Liver (tissue), 9 donors: Measurements from ENCODE around the gene CTSC. TPM values are rescaled to one million over a fixed set of nuclear protein-coding genes. Genes with fewer than 3 reads are reported as not detected.

Experiments used
- DNase-seq: peaks from one replicate; pipeline ENCODE4 v3.0.0-alpha.2; 2017; ENCODE audit warnings: low spot score
- H3K27ac ChIP-seq, 2 donors: one replicate each; pipeline ENCODE4 v1.7.0; 2013; ENCODE audit warnings: inconsistent platforms in 2 of 2, low read length in 2 of 2, control low read depth in 1 of 2, low read depth in 1 of 2, mild to moderate bottlenecking in 1 of 2
- H3K27me3 ChIP-seq, 4 donors: one replicate each; pipeline versions ENCODE4 v1.6.1 to v1.7.0; 2013; ENCODE audit warnings: low read length in 3 of 4, inconsistent platforms in 1 of 4, mild to moderate bottlenecking in 1 of 4, moderate library complexity in 1 of 4; ENCODE audit not compliant: control insufficient read depth in 4 of 4, insufficient read depth in 4 of 4
- H3K36me3 ChIP-seq, 4 donors: one replicate each; pipeline versions ENCODE4 v1.6.1 to v1.7.0; 2013; ENCODE audit warnings: low read length in 3 of 4, mild to moderate bottlenecking in 3 of 4, low read depth in 1 of 4, moderate library complexity in 1 of 4; ENCODE audit not compliant: control insufficient read depth in 4 of 4, insufficient read depth in 3 of 4
- H3K4me1 ChIP-seq, 4 donors: one replicate each; pipeline versions ENCODE4 v1.6.1 to v1.7.0; 2013; ENCODE audit warnings: low read length in 3 of 4, mild to moderate bottlenecking in 3 of 4, moderate library complexity in 1 of 4; ENCODE audit not compliant: control insufficient read depth in 4 of 4, insufficient read depth in 4 of 4
- H3K4me3 ChIP-seq, 3 donors: one replicate each; pipeline versions ENCODE4 v1.6.1 to v1.7.0; 2013; ENCODE audit warnings: low read length in 3 of 3, control low read depth in 1 of 3, low read depth in 1 of 3, mild to moderate bottlenecking in 1 of 3
- H3K9ac ChIP-seq, 2 donors: one replicate each; pipeline ENCODE4 v1.7.0; 2013; ENCODE audit warnings: low read length in 2 of 2, mild to moderate bottlenecking in 2 of 2, moderate library complexity in 2 of 2, control low read depth in 1 of 2, low read depth in 1 of 2
- H3K9me3 ChIP-seq, 4 donors: one replicate each; pipeline versions ENCODE4 v1.6.1 to v1.7.0; 2013; ENCODE audit warnings: low read length in 3 of 4; ENCODE audit not compliant: control insufficient read depth in 4 of 4
- EGR1 ChIP-seq, 2 donors: IDR thresholded peaks; 2 replicates each; pipeline ENCODE4 v1.6.1; 2016 to 2018; ENCODE audit warnings: antibody characterized with exemption in 2 of 2, low read depth in 2 of 2
- FOXA1 ChIP-seq: IDR thresholded peaks from 2 replicates; pipeline ENCODE4 v1.6.1; 2016; ENCODE audit warnings: antibody characterized with exemption
- FOXA2 ChIP-seq: IDR thresholded peaks from 2 replicates; pipeline ENCODE4 v1.6.1; 2016; ENCODE audit warnings: antibody characterized with exemption
- GABPA ChIP-seq, 2 donors: IDR thresholded peaks in 1 of 2; conservative IDR thresholded peaks in 1 of 2; 2 replicates each; pipeline ENCODE4 v1.6.1; 2016; ENCODE audit warnings: antibody characterized with exemption in 2 of 2, mild to moderate bottlenecking in 1 of 2, moderate library complexity in 1 of 2
- HNF4A ChIP-seq, 2 donors: conservative IDR thresholded peaks; 2 replicates each; pipeline ENCODE4 v1.6.1; 2016; ENCODE audit warnings: antibody characterized with exemption in 2 of 2, mild to moderate bottlenecking in 2 of 2
- JUND ChIP-seq, 2 donors: IDR thresholded peaks; 2 replicates each; pipeline ENCODE4 v1.6.1; 2016; ENCODE audit warnings: antibody characterized with exemption in 2 of 2
- NR2F2 ChIP-seq: IDR thresholded peaks from 2 replicates; pipeline ENCODE4 v1.6.1; 2016; ENCODE audit warnings: antibody characterized with exemption
- RAD21 ChIP-seq, 2 donors: IDR thresholded peaks; 2 replicates each; pipeline ENCODE4 v1.6.1; 2016; ENCODE audit warnings: antibody characterized with exemption in 2 of 2, mild to moderate bottlenecking in 2 of 2
- SP1 ChIP-seq: IDR thresholded peaks from 2 replicates; pipeline ENCODE4 v1.6.1; 2018; ENCODE audit warnings: antibody characterized with exemption, mild to moderate bottlenecking
- YY1 ChIP-seq: IDR thresholded peaks from 2 replicates; pipeline ENCODE4 v1.6.1; 2016; ENCODE audit warnings: antibody characterized with exemption, mild to moderate bottlenecking
- WGBS: extraction: QIAGEN DNeasy Blood & Tissue Kit; methylation state at CpG from one replicate; pipeline ENCODE4 v1.1.7; 2013; 5-methylcytosine and 5-hydroxymethylcytosine counted together
- polyA plus RNA-seq, 2 donors: library from polyadenylated mRNA; stranded (reverse) in 1 of 2; unstranded in 1 of 2; fragments of 200-250 nt in 1 of 2; fragments of >200 nt in 1 of 2; fragmentation: Nextera tagmentation in 1 of 2; extraction: Ambion mirVana in 1 of 2; gene quantifications; one replicate each; pipeline versions ENCODE4 v1.2.1 to v1.2.3, GENCODE V29; 2013 to 2015
- total RNA-seq, 2 donors: library from RNA; depleted of rRNA; stranded (reverse); fragments of >200 nt; gene quantifications; one replicate each; pipeline ENCODE4 v1.2.3, GENCODE V29; 2014
- TF ChIP-seq, protein P1 (sequence below): IDR thresholded peaks from 2 replicates; pipeline ENCODE4 v1.6.1; 2016; ENCODE audit warnings: antibody characterized with exemption
- TF ChIP-seq, protein P2 (sequence below): fragments of 150-350 bp; IDR thresholded peaks from 2 replicates; pipeline ENCODE4 v1.5.1; 2017; ENCODE audit warnings: improper control_type of control experiment, low read depth, low read length; ENCODE audit not compliant: missing input control
- TF ChIP-seq, protein P3 (sequence below): IDR thresholded peaks from 2 replicates; pipeline ENCODE4 v1.6.1; 2016; ENCODE audit warnings: antibody characterized with exemption
- TF ChIP-seq, protein P4 (sequence below): IDR thresholded peaks from 2 replicates; pipeline ENCODE4 v1.6.1; 2016; ENCODE audit warnings: antibody characterized with exemption, mild to moderate bottlenecking
- donor health status: healthy.
- donor health status: healthy.
- donor health status: healthy.
- donor health status: healthy.
- donor health status: healthy.

The CTSC gene
- total and polyA plus RNA-seq, 4 donors: 22.4 to 68.7 (median 31.3) TPM

DNA sequence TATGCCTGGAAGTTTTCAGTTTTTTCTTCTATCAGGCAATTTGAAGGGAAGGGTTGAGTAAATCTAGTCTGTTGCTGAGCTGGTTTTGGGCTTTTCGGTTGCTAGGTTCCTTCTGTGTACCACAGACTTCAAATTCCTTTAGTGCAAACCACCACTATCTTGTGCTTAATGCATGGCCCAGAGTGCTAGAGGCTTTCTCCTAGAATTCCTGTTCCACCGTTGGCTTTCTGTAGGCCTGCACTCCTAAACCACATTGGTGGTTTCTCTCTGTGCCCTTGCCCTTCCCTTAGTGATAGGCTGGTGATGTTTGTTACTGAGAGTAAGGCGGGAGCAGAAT is 47.1 kb upstream of the CTSC start:
- Histone ChIP-seq H3K9me3 (no peaks in the 10 kb centered on the region), H3K9ac (no peak overlapping the region), H3K4me3 (no peak overlapping the region), H3K36me3 (no peaks in the 10 kb centered on the region), H3K27me3 (no peaks in the 10 kb centered on the region), H3K4me1 (no peaks in the 10 kb centered on the region), H3K27ac (no peak overlapping the region)
- WGBS: 88% methylated on average over 3 of the region's 3 CpGs
- TF ChIP-seq, protein P1, sequence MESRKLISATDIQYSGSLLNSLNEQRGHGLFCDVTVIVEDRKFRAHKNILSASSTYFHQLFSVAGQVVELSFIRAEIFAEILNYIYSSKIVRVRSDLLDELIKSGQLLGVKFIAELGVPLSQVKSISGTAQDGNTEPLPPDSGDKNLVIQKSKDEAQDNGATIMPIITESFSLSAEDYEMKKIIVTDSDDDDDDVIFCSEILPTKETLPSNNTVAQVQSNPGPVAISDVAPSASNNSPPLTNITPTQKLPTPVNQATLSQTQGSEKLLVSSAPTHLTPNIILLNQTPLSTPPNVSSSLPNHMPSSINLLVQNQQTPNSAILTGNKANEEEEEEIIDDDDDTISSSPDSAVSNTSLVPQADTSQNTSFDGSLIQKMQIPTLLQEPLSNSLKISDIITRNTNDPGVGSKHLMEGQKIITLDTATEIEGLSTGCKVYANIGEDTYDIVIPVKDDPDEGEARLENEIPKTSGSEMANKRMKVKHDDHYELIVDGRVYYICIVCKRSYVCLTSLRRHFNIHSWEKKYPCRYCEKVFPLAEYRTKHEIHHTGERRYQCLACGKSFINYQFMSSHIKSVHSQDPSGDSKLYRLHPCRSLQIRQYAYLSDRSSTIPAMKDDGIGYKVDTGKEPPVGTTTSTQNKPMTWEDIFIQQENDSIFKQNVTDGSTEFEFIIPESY: no peak
- TF ChIP-seq FOXA1: no peak
- no peak for TF ChIP-seq YY1
- TF ChIP-seq SP1: no peak
- no peak for TF ChIP-seq FOXA2
- no peak for TF ChIP-seq NR2F2
- TF ChIP-seq JUND (IDR thresholded peaks at IDR 0.05): no peak
- DNase-seq: no peak

DNA sequence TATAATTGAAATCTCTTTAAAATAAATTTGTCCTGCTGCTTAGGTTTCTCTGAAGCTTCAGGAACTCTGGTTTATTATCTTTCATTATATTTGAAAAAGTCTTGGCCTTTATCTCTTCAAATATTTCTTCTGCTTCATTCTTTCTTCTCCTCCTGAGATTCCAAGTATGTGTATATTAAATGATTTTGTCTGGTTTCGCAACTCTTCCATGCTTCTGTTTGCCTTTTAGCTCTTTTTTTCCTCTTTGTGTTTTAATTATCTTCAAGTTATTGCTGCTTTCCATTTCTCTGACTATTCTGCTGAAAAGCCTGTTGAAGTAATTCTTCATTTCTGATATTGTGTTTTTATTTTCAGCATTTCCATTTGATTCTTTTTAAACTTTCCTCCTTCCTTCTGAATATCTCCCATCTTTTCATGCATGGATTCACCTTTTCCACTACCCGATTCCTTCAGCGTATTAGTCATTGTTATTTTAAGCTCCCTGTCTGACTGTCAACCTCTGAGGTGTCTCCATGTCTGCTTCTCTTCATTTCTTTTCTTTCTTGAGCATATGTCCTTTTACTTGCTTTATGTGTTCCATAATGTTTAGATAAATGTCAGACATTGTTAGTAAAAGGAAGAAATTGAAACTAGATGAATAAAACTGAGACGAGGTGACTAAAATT is 46.6 kb upstream of the CTSC start:
- no peaks in the 10 kb centered on the region for H3K27me3 ChIP-seq
- no peak overlapping the region for H3K9ac ChIP-seq
- no peak for TF ChIP-seq EGR1 (IDR thresholded peaks at IDR 0.05; ENCODE audit: low read depth in 2 of 2)
- TF ChIP-seq, protein P1: no peak
- TF ChIP-seq, protein P2, sequence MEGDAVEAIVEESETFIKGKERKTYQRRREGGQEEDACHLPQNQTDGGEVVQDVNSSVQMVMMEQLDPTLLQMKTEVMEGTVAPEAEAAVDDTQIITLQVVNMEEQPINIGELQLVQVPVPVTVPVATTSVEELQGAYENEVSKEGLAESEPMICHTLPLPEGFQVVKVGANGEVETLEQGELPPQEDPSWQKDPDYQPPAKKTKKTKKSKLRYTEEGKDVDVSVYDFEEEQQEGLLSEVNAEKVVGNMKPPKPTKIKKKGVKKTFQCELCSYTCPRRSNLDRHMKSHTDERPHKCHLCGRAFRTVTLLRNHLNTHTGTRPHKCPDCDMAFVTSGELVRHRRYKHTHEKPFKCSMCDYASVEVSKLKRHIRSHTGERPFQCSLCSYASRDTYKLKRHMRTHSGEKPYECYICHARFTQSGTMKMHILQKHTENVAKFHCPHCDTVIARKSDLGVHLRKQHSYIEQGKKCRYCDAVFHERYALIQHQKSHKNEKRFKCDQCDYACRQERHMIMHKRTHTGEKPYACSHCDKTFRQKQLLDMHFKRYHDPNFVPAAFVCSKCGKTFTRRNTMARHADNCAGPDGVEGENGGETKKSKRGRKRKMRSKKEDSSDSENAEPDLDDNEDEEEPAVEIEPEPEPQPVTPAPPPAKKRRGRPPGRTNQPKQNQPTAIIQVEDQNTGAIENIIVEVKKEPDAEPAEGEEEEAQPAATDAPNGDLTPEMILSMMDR: no peak
- TF ChIP-seq RAD21 (IDR thresholded peaks at IDR 0.05): no peak
- TF ChIP-seq, protein P3, sequence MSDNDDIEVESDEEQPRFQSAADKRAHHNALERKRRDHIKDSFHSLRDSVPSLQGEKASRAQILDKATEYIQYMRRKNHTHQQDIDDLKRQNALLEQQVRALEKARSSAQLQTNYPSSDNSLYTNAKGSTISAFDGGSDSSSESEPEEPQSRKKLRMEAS: no peak
- no peak for TF ChIP-seq HNF4A (conservative IDR thresholded peaks at IDR 0.05)
- no peak for TF ChIP-seq JUND (IDR thresholded peaks at IDR 0.05)
- no peak for TF ChIP-seq NR2F2
- H3K4me3 ChIP-seq: no peak overlapping the region
- no peak for DNase-seq
- no peaks in the 10 kb centered on the region for H3K9me3 ChIP-seq
- H3K4me1 ChIP-seq: no peaks in the 10 kb centered on the region
- no peaks in the 10 kb centered on the region for H3K36me3 ChIP-seq
- H3K27ac ChIP-seq: no peak overlapping the region
- 88% methylated on average over 4 of the region's 4 CpGs for WGBS

DNA sequence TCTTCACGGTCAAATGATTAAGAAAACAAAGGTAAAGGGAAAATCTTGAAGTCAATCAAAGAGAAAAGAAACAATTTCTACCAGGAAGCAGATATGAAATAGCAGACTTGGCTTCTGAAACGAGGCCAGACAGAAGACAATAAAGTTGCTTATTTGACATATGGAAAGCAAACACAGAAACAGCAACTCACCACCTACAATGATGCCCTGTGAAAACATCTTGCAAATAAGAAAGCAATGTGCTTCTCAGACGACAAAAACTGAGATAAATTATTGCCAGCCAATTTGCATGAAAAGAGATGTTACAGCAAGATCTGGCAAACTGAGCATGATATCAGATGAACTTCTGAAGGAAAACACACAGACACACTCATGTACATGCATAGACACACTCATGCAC is 45.9 kb upstream of the CTSC start:
- WGBS: 59% methylated on average over 3 of the region's 3 CpGs
- Histone ChIP-seq H3K4me3 (no peak overlapping the region), H3K9me3 (no peaks in the 10 kb centered on the region), H3K4me1 (no peaks in the 10 kb centered on the region), H3K36me3 (no peaks in the 10 kb centered on the region), H3K27ac (no peak overlapping the region), H3K27me3 (no peaks in the 10 kb centered on the region), H3K9ac (no peak overlapping the region)
- no peak for DNase-seq
- TF ChIP-seq YY1 (no peak), EGR1 (IDR thresholded peaks at IDR 0.05; ENCODE audit: low read depth in 2 of 2) (no peak), FOXA2 (no peak), HNF4A (conservative IDR thresholded peaks at IDR 0.05) (no peak), FOXA1 (no peak), RAD21 (IDR thresholded peaks at IDR 0.05) (no peak), JUND (IDR thresholded peaks at IDR 0.05) (no peak), GABPA (IDR thresholded peaks at IDR 0.05 in 1 of 2, conservative IDR thresholded peaks at IDR 0.05 in 1 of 2) (no peak)
- TF ChIP-seq, protein P4, sequence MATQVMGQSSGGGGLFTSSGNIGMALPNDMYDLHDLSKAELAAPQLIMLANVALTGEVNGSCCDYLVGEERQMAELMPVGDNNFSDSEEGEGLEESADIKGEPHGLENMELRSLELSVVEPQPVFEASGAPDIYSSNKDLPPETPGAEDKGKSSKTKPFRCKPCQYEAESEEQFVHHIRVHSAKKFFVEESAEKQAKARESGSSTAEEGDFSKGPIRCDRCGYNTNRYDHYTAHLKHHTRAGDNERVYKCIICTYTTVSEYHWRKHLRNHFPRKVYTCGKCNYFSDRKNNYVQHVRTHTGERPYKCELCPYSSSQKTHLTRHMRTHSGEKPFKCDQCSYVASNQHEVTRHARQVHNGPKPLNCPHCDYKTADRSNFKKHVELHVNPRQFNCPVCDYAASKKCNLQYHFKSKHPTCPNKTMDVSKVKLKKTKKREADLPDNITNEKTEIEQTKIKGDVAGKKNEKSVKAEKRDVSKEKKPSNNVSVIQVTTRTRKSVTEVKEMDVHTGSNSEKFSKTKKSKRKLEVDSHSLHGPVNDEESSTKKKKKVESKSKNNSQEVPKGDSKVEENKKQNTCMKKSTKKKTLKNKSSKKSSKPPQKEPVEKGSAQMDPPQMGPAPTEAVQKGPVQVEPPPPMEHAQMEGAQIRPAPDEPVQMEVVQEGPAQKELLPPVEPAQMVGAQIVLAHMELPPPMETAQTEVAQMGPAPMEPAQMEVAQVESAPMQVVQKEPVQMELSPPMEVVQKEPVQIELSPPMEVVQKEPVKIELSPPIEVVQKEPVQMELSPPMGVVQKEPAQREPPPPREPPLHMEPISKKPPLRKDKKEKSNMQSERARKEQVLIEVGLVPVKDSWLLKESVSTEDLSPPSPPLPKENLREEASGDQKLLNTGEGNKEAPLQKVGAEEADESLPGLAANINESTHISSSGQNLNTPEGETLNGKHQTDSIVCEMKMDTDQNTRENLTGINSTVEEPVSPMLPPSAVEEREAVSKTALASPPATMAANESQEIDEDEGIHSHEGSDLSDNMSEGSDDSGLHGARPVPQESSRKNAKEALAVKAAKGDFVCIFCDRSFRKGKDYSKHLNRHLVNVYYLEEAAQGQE: no peak
- TF ChIP-seq, protein P2: no peak
